ENCODE data around the gene RMP24.

The RMP24 gene

GRCh38 chr18:35949090-35949489 lies 23.4 kb upstream of the RMP24 start:
- no peak overlapping the region for H3K4me2 ChIP-seq (ENCODE audit: extremely low read depth, insufficient read depth, low read length)
- no peaks in the 10 kb centered on the region for H4K20me1 ChIP-seq (ENCODE audit: control insufficient read depth, extremely low read depth, insufficient read depth, low read length)
- no peaks in the 10 kb centered on the region for H3K9me3 ChIP-seq (ENCODE audit: control insufficient read depth, insufficient read depth, low read depth, low read length)
- TF ChIP-seq, protein P1, sequence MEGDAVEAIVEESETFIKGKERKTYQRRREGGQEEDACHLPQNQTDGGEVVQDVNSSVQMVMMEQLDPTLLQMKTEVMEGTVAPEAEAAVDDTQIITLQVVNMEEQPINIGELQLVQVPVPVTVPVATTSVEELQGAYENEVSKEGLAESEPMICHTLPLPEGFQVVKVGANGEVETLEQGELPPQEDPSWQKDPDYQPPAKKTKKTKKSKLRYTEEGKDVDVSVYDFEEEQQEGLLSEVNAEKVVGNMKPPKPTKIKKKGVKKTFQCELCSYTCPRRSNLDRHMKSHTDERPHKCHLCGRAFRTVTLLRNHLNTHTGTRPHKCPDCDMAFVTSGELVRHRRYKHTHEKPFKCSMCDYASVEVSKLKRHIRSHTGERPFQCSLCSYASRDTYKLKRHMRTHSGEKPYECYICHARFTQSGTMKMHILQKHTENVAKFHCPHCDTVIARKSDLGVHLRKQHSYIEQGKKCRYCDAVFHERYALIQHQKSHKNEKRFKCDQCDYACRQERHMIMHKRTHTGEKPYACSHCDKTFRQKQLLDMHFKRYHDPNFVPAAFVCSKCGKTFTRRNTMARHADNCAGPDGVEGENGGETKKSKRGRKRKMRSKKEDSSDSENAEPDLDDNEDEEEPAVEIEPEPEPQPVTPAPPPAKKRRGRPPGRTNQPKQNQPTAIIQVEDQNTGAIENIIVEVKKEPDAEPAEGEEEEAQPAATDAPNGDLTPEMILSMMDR (conservative IDR thresholded peaks at IDR 0.05 in 1 of 2, IDR thresholded peaks at IDR 0.05 in 1 of 2; ENCODE audit: low read depth in 1 of 2, low read length in 2 of 2) = no peak
- TF ChIP-seq EZH2 (IDR thresholded peaks at IDR 0.05; ENCODE audit: low read length, missing control alignments) = no peak
- H3K79me2 ChIP-seq (ENCODE audit: control insufficient read depth, insufficient read depth, low read length) = no peaks in the 10 kb centered on the region
- H3K4me3 ChIP-seq (replicated peaks in 1 of 4; ENCODE audit: control extremely low read depth in 1 of 4, insufficient read depth in 1 of 4, low read depth in 3 of 4, low read length in 4 of 4) = no peak overlapping the region
- no peak for DNase-seq (ENCODE audit: low read depth in 2 of 2)
- H3K27me3 ChIP-seq (ENCODE audit: control insufficient read depth, insufficient read depth, low read length) = peaks cover 6% of the 10 kb centered on the region
- H3K36me3 ChIP-seq (ENCODE audit: control insufficient read depth, insufficient read depth, low read length) = no peaks in the 10 kb centered on the region
- H3K27ac ChIP-seq (ENCODE audit: insufficient read depth, low read length) = no peak overlapping the region
- no peaks in the 10 kb centered on the region for H3K4me1 ChIP-seq (ENCODE audit: control insufficient read depth, extremely low read depth, insufficient read depth, low read length)
- no peak overlapping the region for H2AFZ ChIP-seq (ENCODE audit: low read length)
- no peak overlapping the region for H3K9ac ChIP-seq (ENCODE audit: insufficient read depth, low read length)

GRCh38 chr18:35949903-35950627 lies 22.4 kb upstream of the RMP24 start:
- H2AFZ ChIP-seq (ENCODE audit: low read length) = peak overlapping the region; percentile 61
- no peaks in the 10 kb centered on the region for H4K20me1 ChIP-seq (ENCODE audit: control insufficient read depth, extremely low read depth, insufficient read depth, low read length)
- H3K4me1 ChIP-seq (ENCODE audit: control insufficient read depth, extremely low read depth, insufficient read depth, low read length) = no peaks in the 10 kb centered on the region
- TF ChIP-seq, protein P1 (conservative IDR thresholded peaks at IDR 0.05 in 1 of 2, IDR thresholded peaks at IDR 0.05 in 1 of 2; ENCODE audit: low read depth in 1 of 2, low read length in 2 of 2) = peak; percentile 92 to 97
- TF ChIP-seq EZH2 (IDR thresholded peaks at IDR 0.05; ENCODE audit: low read length, missing control alignments) = no peak
- no peaks in the 10 kb centered on the region for H3K79me2 ChIP-seq (ENCODE audit: control insufficient read depth, insufficient read depth, low read length)
- no peaks in the 10 kb centered on the region for H3K9me3 ChIP-seq (ENCODE audit: control insufficient read depth, insufficient read depth, low read depth, low read length)
- H3K4me3 ChIP-seq (replicated peaks in 1 of 4; ENCODE audit: control extremely low read depth in 1 of 4, insufficient read depth in 1 of 4, low read depth in 3 of 4, low read length in 4 of 4) = peak overlapping the region; percentile 45 to 69 (median 56)
- peak overlapping the region; percentile 94 for H3K4me2 ChIP-seq (ENCODE audit: extremely low read depth, insufficient read depth, low read length)
- H3K27me3 ChIP-seq (ENCODE audit: control insufficient read depth, insufficient read depth, low read length) = peaks cover 6% of the 10 kb centered on the region
- DNase-seq (ENCODE audit: low read depth in 2 of 2) = peak; percentile 62 to 73
- H3K9ac ChIP-seq (ENCODE audit: insufficient read depth, low read length) = no peak overlapping the region
- no peak overlapping the region for H3K27ac ChIP-seq (ENCODE audit: insufficient read depth, low read length)
- no peaks in the 10 kb centered on the region for H3K36me3 ChIP-seq (ENCODE audit: control insufficient read depth, insufficient read depth, low read length)

GRCh38 chr18:35950628-35950982 lies 21.9 kb upstream of the RMP24 start:
- H3K9me3 ChIP-seq (ENCODE audit: control insufficient read depth, insufficient read depth, low read depth, low read length) = no peaks in the 10 kb centered on the region
- H3K4me1 ChIP-seq (ENCODE audit: control insufficient read depth, extremely low read depth, insufficient read depth, low read length) = no peaks in the 10 kb centered on the region
- TF ChIP-seq, protein P1 (conservative IDR thresholded peaks at IDR 0.05 in 1 of 2, IDR thresholded peaks at IDR 0.05 in 1 of 2; ENCODE audit: low read depth in 1 of 2, low read length in 2 of 2) = no peak
- no peak for TF ChIP-seq EZH2 (IDR thresholded peaks at IDR 0.05; ENCODE audit: low read length, missing control alignments)
- no peaks in the 10 kb centered on the region for H3K79me2 ChIP-seq (ENCODE audit: control insufficient read depth, insufficient read depth, low read length)
- peak overlapping the region in 2 of 4 experiments; percentile 64 to 69 for H3K4me3 ChIP-seq (replicated peaks in 1 of 4; ENCODE audit: control extremely low read depth in 1 of 4, insufficient read depth in 1 of 4, low read depth in 3 of 4, low read length in 4 of 4)
- H3K27ac ChIP-seq (ENCODE audit: insufficient read depth, low read length) = no peak overlapping the region
- no peak overlapping the region for H2AFZ ChIP-seq (ENCODE audit: low read length)
- peaks cover 6% of the 10 kb centered on the region for H3K27me3 ChIP-seq (ENCODE audit: control insufficient read depth, insufficient read depth, low read length)
- no peak overlapping the region for H3K9ac ChIP-seq (ENCODE audit: insufficient read depth, low read length)
- H3K36me3 ChIP-seq (ENCODE audit: control insufficient read depth, insufficient read depth, low read length) = no peaks in the 10 kb centered on the region
- DNase-seq (ENCODE audit: low read depth in 2 of 2) = no peak
- H4K20me1 ChIP-seq (ENCODE audit: control insufficient read depth, extremely low read depth, insufficient read depth, low read length) = no peaks in the 10 kb centered on the region
- H3K4me2 ChIP-seq (ENCODE audit: extremely low read depth, insufficient read depth, low read length) = no peak overlapping the region
